Hepatocyte (in vitro differentiated cells): Measurements from ENCODE around the gene CLBA1.

Experiments used
- EZH2 ChIP-seq: fragments of 200-600 bp; sonication (generic); IDR thresholded peaks from 2 replicates; pipeline ENCODE4 v1.6.1; 2016; ENCODE audit warnings: antibody characterized with exemption, mild to moderate bottlenecking, borderline replicate concordance
- TF ChIP-seq, protein P1 (sequence below): fragments of 200-600 bp; sonication (generic); IDR thresholded peaks from 2 replicates; pipeline ENCODE4 v1.5.1; 2016; ENCODE audit warnings: antibody characterized with exemption, mild to moderate bottlenecking; ENCODE audit not compliant: poor library complexity

DNA sequence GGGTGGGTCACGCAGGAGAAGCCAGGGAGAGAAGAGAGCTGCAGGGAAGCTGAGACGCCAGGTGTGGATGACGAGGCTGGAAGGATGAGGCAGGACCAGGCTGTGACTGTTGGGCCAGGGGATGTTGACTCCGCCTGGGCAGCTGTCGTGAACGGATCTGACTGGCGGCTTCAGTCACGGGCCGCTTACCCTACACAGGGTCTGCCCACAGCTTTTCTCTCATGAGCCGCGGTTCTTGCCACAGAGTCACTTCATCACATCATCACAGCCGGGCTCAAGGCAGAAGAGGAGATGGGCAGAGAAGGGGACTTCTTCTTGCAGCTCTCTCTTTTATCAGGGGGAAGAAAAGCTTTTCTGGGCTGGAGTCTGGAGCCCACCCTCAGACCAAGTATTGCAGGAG is 7.7 kb downstream of the CLBA1 start:
- TF ChIP-seq, protein P1, sequence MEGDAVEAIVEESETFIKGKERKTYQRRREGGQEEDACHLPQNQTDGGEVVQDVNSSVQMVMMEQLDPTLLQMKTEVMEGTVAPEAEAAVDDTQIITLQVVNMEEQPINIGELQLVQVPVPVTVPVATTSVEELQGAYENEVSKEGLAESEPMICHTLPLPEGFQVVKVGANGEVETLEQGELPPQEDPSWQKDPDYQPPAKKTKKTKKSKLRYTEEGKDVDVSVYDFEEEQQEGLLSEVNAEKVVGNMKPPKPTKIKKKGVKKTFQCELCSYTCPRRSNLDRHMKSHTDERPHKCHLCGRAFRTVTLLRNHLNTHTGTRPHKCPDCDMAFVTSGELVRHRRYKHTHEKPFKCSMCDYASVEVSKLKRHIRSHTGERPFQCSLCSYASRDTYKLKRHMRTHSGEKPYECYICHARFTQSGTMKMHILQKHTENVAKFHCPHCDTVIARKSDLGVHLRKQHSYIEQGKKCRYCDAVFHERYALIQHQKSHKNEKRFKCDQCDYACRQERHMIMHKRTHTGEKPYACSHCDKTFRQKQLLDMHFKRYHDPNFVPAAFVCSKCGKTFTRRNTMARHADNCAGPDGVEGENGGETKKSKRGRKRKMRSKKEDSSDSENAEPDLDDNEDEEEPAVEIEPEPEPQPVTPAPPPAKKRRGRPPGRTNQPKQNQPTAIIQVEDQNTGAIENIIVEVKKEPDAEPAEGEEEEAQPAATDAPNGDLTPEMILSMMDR, result no peak
- TF ChIP-seq EZH2, result no peak
